AG09319 (cell line): ENCODE data around the gene ANO1.
"Not testable (repeated sequence)": the region's sequence is repeated elsewhere in the genome, so short reads cannot be mapped to it uniquely, and the experiment has no call there.

ENCODE experiments used
- DNase-seq: peaks from one replicate; pipeline ENCODE4 v3.0.0-alpha.2; 2010; ENCODE audit warnings: low read depth; ENCODE audit errors: extremely low read depth
- CTCF ChIP-seq: IDR thresholded peaks from 2 replicates; pipeline ENCODE4 v1.5.1; 2011; ENCODE audit warnings: low read depth, mild to moderate bottlenecking, inconsistent platforms, low read length, moderate library complexity

The ANO1 gene

GRCh38 chr11:70032943-70033710 is 45.0 kb upstream of the ANO1 start:
- no peak for TF ChIP-seq CTCF
- no peak for DNase-seq

- DNase-seq, result no peak
- no peak for TF ChIP-seq CTCF
These were observed 44.4 kb upstream of the ANO1 start for GRCh38 chr11:70033711-70034070.

- no peak for TF ChIP-seq CTCF
- no peak for DNase-seq
These were observed 43.3 kb upstream of the ANO1 start for GRCh38 chr11:70034740-70035365.

DNA sequence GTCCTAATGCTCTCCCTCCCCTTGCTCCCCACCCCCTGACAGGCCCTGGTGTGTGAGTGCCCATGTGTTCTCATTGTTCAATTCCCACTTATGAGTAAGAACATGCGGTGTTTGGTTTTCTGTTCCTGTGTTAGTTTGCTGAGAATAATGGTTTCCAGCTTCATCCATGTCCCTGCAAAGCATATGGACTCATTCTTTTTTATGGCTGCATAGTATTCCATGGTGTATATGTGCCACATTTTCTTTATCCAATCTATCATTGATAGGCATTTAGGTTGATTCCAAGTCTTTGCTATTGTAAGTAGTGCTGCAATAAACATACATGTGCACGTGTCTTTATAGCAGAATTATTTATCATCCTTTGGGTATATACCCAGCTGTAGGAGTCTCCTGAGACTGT is 42.5 kb upstream of the ANO1 start:
- not testable (repeated sequence) for DNase-seq

- no peak for DNase-seq
- TF ChIP-seq CTCF, result no peak
These were observed 40.9 kb upstream of the ANO1 start for GRCh38 chr11:70036971-70037882.

DNA sequence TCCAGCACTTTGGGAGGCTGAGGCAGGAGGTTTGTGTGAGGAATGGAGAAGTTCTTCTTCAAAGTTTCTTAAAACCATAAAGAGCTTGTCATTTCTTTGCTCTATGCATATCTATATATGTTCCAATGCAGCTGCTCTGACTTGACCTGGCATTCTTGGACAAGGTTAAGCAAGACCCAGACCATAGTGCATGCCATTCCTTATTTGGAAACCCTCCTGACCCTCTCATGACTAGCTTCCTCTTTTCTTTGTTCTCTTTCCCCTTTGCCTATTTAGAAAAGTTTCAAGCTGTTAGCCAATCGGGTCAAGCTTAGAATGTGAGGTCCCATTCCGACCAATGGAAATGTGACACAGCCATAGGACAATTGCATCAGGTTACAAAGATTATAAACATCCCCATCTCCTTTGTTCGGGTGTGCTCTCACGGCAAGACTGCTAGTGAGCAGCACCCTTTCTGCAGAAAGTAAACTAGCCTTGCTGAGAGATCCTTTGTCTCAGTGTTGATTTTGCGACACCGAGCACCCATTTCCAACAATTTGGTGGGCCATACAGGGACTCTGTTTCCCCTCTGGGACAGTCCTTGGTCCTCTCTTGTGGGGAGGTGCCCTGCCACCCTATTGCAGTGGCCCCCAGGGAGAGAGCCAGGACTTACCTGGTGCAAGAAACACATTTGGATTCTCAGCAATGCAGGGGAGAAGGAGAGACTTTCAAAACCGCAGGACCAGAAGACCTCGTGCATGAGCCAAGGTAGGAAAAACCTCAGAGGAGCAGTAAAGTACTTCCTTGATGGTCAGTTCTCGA is 39.9 kb upstream of the ANO1 start:
- no peak for DNase-seq
- TF ChIP-seq CTCF, result no peak

DNA sequence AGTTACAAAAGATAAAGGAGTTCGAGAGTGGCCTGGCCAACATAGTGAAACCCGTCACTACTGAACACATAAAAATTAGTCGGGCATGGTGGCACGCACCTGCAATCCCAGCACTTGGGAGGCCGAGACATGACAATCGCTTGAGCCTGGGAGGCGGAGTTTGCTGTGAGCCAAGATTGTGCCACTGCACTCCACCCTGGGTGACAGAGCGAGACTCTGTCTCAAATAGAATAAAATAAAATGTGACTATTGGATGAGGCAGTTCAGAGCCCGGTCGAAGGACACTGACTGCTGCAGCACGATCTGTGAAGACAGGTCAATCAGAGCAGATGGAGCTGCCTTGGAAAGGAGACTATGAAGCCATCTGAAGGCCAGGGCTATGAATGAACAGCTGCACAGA is 37.7 kb upstream of the ANO1 start:
- no peak for DNase-seq
- no peak for TF ChIP-seq CTCF
